Hepatocyte (in vitro differentiated cells): ENCODE data around the gene OTOG.

ENCODE experiments used
- CTCF ChIP-seq: fragments of 200-600 bp; sonication (generic); IDR thresholded peaks from 2 replicates; pipeline ENCODE4 v1.5.1; 2016; ENCODE audit warnings: antibody characterized with exemption, mild to moderate bottlenecking; ENCODE audit not compliant: poor library complexity
- EZH2 ChIP-seq: fragments of 200-600 bp; sonication (generic); IDR thresholded peaks from 2 replicates; pipeline ENCODE4 v1.6.1; 2016; ENCODE audit warnings: antibody characterized with exemption, mild to moderate bottlenecking, borderline replicate concordance
- EZH2phosphoT487 ChIP-seq: fragments of 200-600 bp; sonication (generic); IDR thresholded peaks from one replicate; pipeline ENCODE4 v1.6.1; 2018; ENCODE audit warnings: antibody characterized with exemption, mild to moderate bottlenecking, low read depth, moderate library complexity; ENCODE audit not compliant: unreplicated experiment, severe bottlenecking

GRCh38 chr11:17585911-17586695, 39.0 kb downstream of the OTOG start:
- TF ChIP-seq CTCF (no peak), EZH2 (no peak), EZH2phosphoT487 (no peak)
